Bronchial epithelial cell (primary cell): ENCODE results near the gene NOS2. TPM values are rescaled to one million over a fixed set of nuclear protein-coding genes. Genes with fewer than 3 reads are reported as not detected.
A peak's percentile ranks its signal among the peaks of the same experiment; 100 is the strongest.

Source experiments
- DNase-seq: peaks from one replicate; pipeline ENCODE4 v3.0.0-alpha.2; 2010; ENCODE audit warnings: low read depth
- FAIRE-seq: peaks from 2 replicates; lab custom pipeline; 2011; peaks lifted over from hg19 to GRCh38; lab: Jason Lieb, UNC
- H3K27me3 ChIP-seq: 2 replicates; pipeline ENCODE4 v1.5.1; 2011; ENCODE audit warnings: low read length; ENCODE audit not compliant: control insufficient read depth, insufficient read depth
- H3K36me3 ChIP-seq: 2 replicates; pipeline ENCODE4 v1.5.1; 2011; ENCODE audit warnings: low read length; ENCODE audit not compliant: control insufficient read depth, insufficient read depth
- H3K4me3 ChIP-seq: 2 replicates; pipeline ENCODE4 v1.5.1; 2011; ENCODE audit warnings: mild to moderate bottlenecking, low read depth, low read length, control low read depth
- total RNA-seq: library from RNA; depleted of rRNA; stranded (reverse); fragments of >200 nt; gene quantifications from 2 replicates; pipeline ENCODE4 v1.2.1, GENCODE V29; 2014
- TF ChIP-seq, protein P1 (sequence below): IDR thresholded peaks from 2 replicates; pipeline ENCODE4 v1.5.1; 2011; ENCODE audit warnings: mild to moderate bottlenecking, moderate library complexity, low read length, control low read depth, inconsistent platforms; ENCODE audit not compliant: insufficient read depth, severe bottlenecking

NOS2 gene
- total RNA-seq, 1 donor from 2014 or later: under 0.01 TPM

DNA sequence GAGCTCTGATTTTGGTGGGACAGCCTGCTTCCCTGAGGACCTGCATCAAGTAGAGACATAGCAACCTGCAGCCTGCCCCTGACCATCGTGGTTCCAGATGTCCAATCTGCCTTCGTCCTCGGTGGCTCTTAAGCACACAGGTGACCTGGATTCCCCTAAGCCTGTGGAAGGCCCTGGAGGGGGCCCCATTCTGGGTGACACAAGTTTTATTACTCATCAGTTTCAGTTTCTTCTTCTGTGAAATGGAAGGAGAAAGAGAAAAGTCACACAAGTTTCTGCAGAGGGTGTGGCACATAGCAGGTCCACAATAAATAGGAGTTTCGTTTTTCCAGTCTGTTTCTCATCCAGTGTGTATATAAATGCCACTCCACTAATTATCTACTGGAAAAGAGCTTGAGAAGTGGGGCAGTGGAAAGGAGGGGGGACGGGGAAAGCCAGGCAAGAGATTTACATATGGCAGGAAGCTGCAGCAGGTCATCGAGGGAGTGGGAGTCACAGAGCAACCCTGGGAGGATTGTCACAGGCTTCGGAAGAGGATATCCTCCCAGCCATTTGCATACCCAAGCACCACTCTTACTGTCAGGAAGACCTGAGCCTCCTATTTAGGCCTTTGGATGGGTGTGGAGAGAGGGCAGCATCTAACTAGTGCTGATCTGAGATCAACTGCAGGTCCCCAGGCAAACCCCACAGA lies 10.0 kb upstream of the NOS2 start:
- no peaks in the 10 kb centered on the region for H3K27me3 ChIP-seq
- FAIRE-seq: no peak
- no peak overlapping the region for H3K4me3 ChIP-seq
- DNase-seq: no peak
- no peaks in the 10 kb centered on the region for H3K36me3 ChIP-seq
- TF ChIP-seq, protein P1, sequence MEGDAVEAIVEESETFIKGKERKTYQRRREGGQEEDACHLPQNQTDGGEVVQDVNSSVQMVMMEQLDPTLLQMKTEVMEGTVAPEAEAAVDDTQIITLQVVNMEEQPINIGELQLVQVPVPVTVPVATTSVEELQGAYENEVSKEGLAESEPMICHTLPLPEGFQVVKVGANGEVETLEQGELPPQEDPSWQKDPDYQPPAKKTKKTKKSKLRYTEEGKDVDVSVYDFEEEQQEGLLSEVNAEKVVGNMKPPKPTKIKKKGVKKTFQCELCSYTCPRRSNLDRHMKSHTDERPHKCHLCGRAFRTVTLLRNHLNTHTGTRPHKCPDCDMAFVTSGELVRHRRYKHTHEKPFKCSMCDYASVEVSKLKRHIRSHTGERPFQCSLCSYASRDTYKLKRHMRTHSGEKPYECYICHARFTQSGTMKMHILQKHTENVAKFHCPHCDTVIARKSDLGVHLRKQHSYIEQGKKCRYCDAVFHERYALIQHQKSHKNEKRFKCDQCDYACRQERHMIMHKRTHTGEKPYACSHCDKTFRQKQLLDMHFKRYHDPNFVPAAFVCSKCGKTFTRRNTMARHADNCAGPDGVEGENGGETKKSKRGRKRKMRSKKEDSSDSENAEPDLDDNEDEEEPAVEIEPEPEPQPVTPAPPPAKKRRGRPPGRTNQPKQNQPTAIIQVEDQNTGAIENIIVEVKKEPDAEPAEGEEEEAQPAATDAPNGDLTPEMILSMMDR: no peak

DNA sequence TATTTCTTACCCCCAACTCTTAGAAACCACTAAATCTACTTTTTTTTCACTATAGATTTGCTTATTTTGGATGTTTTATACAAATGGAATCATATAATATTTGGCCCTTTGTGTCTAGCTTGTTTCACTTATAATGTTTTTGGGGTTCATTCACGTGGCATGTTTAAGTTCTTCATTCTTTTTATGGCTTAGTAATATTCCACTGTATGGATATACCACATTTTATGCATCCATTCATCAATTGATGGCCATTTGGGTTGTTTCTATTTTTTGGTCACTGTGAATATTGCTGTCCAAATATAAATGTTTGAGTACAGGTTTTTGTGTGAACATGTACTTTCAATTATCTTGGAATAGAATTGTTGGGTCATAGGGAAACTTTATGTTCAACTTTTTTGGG lies 9.2 kb upstream of the NOS2 start:
- DNase-seq (no peak), FAIRE-seq (no peak)
- no peaks in the 10 kb centered on the region for H3K27me3 ChIP-seq
- H3K4me3 ChIP-seq: no peak overlapping the region
- no peaks in the 10 kb centered on the region for H3K36me3 ChIP-seq
- TF ChIP-seq, protein P1: no peak

DNA sequence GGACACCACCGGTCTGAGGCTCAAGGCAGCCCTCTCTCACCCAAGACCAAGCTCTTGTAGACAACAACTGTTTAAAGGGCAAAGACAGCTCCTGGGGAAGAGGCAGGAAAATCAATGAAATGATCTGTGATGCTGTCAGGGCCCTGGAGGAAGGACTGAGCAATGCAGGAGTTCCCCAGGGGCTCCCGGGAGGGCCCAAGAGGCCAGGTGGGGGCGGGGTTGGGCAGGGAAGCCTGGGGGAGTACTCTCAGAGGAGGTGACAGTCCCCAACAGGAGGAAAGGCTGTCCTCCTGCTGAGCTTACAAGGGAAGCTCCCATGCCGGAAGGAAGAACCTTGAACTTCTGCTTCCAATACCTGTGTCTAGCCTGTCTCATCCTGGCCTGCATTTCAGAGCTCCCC lies 8.3 kb upstream of the NOS2 start:
- no peaks in the 10 kb centered on the region for H3K36me3 ChIP-seq
- no peak overlapping the region for H3K4me3 ChIP-seq
- FAIRE-seq: no peak
- no peaks in the 10 kb centered on the region for H3K27me3 ChIP-seq
- no peak for DNase-seq
- TF ChIP-seq, protein P1: no peak

DNA sequence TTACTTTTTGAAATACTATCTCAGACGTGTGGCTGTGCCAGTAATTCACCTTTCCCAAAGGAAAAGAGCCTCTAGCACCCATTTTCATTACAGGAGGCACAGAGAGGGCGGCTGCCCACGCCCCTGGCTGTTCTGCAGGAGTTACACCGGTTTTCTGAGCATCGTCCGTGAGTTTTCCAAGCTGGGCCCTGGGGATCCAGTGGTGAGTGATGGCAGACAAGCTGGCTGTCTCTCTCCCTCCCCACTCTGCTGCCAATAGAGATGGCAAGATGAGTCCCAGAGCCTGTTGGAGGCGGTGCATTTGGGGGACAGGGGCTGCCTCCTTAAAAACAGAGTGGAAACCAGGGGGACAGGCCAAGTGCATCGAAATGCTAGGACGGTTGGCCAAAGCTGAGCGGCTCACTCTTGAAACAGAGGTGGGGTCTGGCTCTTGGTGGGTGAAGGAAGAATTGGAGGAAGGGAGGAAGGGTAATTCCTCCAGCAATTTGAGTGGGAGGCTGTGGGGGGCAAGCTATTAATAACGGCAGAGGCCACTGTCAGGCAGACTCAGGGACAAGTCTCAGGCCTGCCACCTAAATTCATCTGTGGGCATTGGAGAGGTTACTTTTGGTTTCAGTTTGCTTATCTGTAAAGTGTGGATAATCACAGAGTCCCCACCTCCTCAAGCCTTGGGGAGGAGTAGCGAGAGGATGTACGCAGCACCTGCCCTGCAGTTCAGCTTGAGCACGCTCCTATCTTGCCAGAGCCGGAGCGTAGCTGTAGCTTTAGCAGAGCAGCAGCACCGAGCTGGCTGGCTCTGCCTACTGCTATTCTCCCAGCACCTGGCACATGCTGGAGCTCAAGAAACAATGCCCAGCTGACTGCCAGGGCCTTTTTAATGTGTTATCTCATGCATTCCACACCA lies 7.5 kb upstream of the NOS2 start:
- TF ChIP-seq, protein P1: no peak
- H3K27me3 ChIP-seq: no peaks in the 10 kb centered on the region
- H3K36me3 ChIP-seq: no peaks in the 10 kb centered on the region
- no peak for DNase-seq
- no peak overlapping the region for H3K4me3 ChIP-seq
- FAIRE-seq: no peak

DNA sequence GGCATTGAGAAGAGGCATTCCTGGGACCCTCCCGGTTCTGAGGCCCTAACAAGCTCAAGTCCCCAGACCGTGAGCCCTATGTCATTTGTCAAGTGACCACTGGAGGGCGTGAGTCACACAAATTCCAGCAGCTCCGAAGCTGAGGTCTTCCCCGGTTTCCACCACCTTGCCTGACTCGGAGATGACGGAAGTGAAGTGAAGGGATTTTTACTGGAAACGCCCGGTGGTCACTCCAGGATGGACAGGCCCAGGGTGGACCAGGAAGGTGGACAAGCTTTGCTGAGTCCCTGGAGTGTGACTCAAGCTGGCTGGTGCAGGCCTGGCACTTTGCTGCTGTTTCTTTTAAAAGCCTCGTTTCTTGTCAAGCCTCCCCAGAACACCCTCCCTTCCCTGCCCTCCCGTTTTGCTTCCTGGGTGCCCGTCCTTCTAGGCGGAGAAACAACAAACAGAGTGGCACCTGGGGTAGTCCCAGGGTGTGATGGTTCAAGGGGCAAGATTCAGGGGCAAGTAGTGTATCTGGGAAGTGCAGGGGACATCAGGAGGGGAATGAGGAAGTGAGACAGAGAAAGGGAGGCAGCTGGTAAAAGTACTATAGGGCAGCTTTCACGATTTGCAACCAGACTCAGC lies 5.3 kb upstream of the NOS2 start:
- Histone ChIP-seq H3K27me3 (no peaks in the 10 kb centered on the region), H3K36me3 (no peaks in the 10 kb centered on the region), H3K4me3 (peak overlapping the region; percentile 5)
- peak; percentile 55 for FAIRE-seq
- DNase-seq: peak; percentile 77
- TF ChIP-seq, protein P1: peak; percentile 81
